Posterior vena cava (tissue), 2 donors: Measurements from ENCODE around the gene ESR1. TPM values are rescaled to one million over a fixed set of nuclear protein-coding genes. Genes with fewer than 3 reads are reported as not detected.

Source experiments
- DNase-seq: peaks from one replicate; pipeline ENCODE4 v3.0.0-alpha.2; 2020; ENCODE audit warnings: low spot score
- intact Hi-C, 2 donors: fragments of 100-400 bp; cut with DNase I; formaldehyde crosslinking; loops; one replicate each; pipeline versions ENCODE4 v1.14.1 to v1.14.2; 2022 to 2023
- long read RNA-seq, 2 donors: library from polyadenylated mRNA; unstranded; transcript quantifications; one replicate each; pipeline ENCODE4 v2.0.0, GENCODE V29; 2020 to 2021
- total RNA-seq, 2 donors: library from RNA; stranded (reverse); fragmentation: NEBNext Ultra II Directional; extraction: Animal tissue kit (Norgen Biotek cat#: 25700); gene quantifications; one replicate each; pipeline ENCODE4 v1.2.1, GENCODE V29; 2021
- donor health status: DM: yes; HTN: yes; CAD: no.
- donor health status: DM: yes; HTN: yes; CAD: no.

Gene ESR1
- total RNA-seq: 10 to 100 TPM in 1 of 2 donors, 1 to 10 TPM in 1; 9.4 to 11.6 TPM
- long read RNA-seq, donor 1, full-length matches to known transcripts: 3 of 7 reads
- long read RNA-seq, donor 1, partial matches to known transcripts: 0 of 7 reads
- long read RNA-seq, donor 1, other reads (novel, unspliced or antisense): 4 of 7 reads
- long read RNA-seq, donor 2, partial matches to known transcripts: 0 of 3 reads
- long read RNA-seq, donor 2, other reads (novel, unspliced or antisense): 3 of 3 reads

DNA sequence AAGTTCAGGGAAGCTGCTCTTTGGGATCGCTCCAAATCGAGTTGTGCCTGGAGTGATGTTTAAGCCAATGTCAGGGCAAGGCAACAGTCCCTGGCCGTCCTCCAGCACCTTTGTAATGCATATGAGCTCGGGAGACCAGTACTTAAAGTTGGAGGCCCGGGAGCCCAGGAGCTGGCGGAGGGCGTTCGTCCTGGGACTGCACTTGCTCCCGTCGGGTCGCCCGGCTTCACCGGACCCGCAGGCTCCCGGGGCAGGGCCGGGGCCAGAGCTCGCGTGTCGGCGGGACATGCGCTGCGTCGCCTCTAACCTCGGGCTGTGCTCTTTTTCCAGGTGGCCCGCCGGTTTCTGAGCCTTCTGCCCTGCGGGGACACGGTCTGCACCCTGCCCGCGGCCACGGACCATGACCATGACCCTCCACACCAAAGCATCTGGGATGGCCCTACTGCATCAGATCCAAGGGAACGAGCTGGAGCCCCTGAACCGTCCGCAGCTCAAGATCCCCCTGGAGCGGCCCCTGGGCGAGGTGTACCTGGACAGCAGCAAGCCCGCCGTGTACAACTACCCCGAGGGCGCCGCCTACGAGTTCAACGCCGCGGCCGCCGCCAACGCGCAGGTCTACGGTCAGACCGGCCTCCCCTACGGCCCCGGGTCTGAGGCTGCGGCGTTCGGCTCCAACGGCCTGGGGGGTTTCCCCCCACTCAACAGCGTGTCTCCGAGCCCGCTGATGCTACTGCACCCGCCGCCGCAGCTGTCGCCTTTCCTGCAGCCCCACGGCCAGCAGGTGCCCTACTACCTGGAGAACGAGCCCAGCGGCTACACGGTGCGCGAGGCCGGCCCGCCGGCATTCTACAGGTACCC, at the start of gene ESR1:
TSS of gene ESR1 (plus strand) at position 170 of the 858 bp plus-strand sequence. CDS start at position 401, 231 bp downstream.
- peak; percentile 80 for DNase-seq

DNA sequence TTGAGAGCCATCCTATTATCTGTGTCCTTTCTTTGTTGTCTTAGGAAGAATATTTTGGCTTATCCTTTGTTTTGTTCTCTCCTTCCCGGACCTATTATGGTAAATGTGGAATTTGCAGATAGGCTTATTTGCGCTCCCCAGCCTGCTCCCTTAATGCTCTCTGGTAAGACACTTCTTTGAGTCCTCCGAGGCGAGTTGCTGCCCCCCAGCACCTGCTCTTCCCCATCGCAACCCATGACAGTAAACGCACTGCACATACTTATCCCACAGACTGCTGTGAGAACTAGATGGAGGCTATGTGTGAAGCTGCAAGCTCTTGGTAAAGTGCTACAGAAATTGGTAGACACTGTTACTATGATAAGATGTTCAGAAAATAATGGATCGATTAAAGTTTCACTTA, 47.0 kb upstream of the ESR1 start:
- intact Hi-C loops: no loop called here
- DNase-seq: no peak

More for the DNA sequence above, at the start of gene ESR1:
- intact Hi-C loops: no loop called here

DNA sequence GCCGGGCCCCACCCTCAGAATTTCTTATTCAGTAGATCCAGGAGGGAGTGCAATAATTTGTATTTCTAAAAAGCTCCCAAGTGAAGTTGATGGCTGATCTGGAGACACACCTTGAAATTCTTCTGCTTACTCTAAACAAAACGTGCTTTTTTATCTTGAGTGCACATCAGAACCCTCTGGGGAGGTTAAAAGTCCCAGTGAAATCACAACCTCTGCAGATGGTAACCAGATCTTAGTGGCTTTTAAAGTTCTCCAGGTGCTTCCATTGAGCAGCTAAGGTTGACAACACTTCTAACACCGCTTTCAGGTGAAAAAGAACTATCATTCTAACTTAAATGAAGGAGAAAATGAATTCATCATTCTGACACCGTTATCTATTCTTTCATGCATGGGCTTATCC, 45.6 kb upstream of the ESR1 start:
- no peak for DNase-seq
- intact Hi-C loops: no loop called here

GRCh38 chr6:151762817-151763216, 44.7 kb upstream of the ESR1 start:
- intact Hi-C loops: no loop called here
- no peak for DNase-seq

DNA sequence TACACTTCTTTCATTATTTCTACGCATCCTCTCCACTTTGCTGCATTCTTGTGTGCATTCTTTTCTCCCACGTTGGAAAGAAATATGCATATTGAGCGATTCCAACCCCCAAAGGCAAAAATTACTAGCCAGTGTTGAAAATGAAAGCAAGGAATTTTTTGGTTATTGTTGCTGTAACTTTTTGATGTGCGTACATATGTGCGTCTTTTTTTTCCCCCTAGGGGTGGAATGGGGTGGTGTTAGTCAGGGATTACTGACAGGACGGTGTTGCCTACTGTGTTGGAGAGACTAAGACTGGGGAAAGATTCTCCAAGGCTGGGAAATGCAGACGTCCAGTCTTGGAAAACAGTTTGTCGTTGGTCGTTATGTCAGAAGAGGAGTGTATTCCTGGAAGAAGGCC, 44.2 kb upstream of the ESR1 start:
- DNase-seq: no peak
- intact Hi-C loops: no loop called here

DNA sequence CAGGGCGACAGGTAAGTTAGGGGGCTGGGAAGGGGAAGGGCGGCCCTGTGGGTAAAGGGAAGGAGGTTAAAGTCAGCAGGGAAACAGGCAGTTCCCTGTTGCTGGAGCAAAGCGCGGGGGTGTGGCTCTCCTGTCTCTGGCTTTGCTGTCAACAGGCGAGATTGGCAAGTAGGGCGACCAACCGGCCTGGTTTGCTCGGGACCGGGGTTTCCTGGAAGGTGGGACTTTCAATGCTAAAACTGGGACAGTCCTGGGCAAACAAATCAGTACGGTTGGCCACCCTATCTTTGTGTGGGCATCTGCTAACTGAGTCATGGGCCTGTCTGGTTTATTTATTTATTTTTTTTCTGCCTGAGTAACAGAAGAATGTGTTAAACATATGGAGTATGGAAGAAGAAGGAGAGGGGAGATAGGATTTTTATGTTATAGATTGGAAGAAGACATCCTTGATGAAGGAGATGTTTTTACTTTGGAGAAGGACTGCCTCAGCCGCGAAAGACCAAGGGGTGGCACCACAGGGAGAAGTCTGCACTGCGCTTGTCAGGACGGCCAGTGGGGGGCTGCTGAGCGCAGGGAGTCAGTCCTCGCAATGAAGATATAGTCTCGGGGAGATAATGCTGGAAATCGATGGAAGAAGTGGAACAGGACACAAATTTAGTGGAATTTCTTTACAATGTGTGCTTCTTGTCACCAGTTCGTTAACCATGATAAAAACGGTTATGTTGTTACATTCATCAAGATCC, 43.4 kb upstream of the ESR1 start:
- DNase-seq: peak; percentile 97
- intact Hi-C loops: no loop called here

DNA sequence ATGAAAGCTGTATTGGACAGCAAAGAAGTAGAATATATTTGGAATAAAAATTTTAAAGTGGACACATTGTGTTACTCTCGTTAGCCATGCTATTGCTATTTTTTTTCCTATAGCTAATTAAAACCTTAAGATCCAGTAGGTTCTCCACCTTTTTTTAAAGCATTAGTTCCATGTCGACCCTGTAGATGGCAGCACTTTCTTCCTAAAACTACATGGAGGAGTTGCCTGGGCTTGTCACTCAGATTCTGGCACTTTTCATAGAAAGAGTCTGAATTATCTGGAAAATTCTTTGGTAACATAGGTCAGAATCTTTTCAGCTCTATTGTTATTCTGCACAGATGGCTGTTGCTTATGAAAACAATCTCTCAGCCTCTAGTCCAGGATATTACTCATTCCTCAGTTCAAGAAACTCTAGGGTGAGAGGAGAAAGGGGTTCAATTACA, 42.0 kb upstream of the ESR1 start:
- DNase-seq: no peak
- intact Hi-C loops: loop anchor here in 1 of 2 donors (5.0 kb wide), 1 partner anchor 357 kb away; no protein-coding TSS in a partner anchor

DNA sequence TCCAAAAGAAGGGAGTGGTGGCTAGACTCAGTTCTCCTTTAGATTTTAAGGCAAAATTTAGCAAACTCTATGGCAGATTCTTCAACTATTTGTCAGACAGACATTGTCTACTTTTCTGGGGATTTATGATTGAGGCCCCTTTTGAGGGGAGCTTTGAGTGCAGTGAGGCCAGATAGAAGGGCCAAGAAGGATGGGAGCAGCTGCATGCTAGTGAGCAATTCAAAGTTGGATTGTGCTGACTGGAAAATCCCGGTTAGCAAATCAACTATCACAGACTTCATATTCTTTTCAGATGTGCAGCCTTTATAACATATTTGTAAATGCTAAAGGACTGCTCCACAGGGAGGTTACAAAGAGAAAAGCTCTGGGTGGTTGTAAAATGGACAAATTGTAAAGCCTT, 35.0 kb upstream of the ESR1 start:
- intact Hi-C loops: no loop called here
- no peak for DNase-seq

DNA sequence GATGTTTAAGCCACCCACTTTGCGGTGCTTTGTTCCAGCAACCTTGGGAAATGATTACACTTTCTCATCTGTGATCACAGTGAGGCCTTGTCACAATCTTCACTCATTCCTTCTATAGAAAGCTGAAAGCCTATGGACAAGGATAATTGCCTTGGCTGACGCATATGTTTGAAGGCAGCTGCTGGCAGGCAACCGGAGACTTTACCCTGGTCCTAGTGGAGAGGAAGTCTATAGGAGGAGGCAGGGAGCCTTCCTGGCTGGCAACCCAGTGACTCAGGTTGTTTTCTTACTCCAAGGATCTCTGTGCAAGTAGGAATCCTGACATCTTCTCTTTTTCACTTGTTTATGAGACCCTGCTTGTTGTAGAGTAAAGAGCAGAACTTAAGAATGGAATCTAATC, 34.1 kb upstream of the ESR1 start:
- intact Hi-C loops: no loop called here
- DNase-seq: no peak

GRCh38 chr6:151782560-151782959, 24.9 kb upstream of the ESR1 start:
- no peak for DNase-seq
- intact Hi-C loops: no loop called here

GRCh38 chr6:151783692-151784091, 23.8 kb upstream of the ESR1 start:
- intact Hi-C loops: no loop called here
- no peak for DNase-seq

DNA sequence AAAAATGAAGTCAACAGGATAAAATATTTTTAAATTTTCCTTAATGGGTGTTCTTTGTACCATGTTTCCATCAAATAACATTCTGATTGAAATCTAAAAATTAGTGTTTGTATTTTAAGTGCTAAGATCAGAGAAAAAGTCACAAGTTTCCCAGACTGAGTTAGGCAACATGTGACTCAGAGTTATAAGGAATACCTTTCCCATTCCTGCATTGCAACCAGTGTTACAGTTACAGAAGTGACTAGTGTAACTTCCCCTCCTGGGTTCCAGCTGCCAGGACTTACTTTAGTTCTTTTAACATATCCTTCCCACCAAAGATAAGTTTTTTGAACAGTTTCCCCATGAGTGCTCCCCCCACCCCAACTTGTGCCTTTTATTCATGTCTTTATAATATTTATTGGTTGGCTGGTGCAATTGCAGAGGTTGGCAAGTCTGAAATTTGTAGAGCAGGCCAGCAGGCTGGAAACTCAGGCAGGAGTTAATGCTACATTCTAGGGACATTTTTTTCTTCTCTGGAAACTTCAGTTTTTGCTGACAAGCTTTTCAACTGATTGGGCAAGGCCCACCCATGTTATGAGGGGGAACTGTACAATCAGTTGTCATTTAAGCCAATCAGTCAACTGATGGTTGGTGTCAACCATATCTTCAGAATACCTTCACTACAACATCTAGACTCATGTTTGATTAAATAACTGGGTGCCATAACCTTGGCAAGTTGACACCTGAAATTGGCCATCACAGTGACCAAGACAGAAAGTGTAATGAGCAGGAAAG, 22.9 kb upstream of the ESR1 start:
- intact Hi-C loops: no loop called here
- no peak for DNase-seq

- no peak for DNase-seq
- intact Hi-C loops: no loop called here
Measured at GRCh38 chr6:151796842-151797530, 10.5 kb upstream of the ESR1 start.

- intact Hi-C loops: no loop called here
- no peak for DNase-seq
Measured at GRCh38 chr6:151803743-151804142, 3.7 kb upstream of the ESR1 start.

- intact Hi-C loops: no loop called here
- DNase-seq: no peak
Measured at GRCh38 chr6:151804585-151805285, 2.7 kb upstream of the ESR1 start.

DNA sequence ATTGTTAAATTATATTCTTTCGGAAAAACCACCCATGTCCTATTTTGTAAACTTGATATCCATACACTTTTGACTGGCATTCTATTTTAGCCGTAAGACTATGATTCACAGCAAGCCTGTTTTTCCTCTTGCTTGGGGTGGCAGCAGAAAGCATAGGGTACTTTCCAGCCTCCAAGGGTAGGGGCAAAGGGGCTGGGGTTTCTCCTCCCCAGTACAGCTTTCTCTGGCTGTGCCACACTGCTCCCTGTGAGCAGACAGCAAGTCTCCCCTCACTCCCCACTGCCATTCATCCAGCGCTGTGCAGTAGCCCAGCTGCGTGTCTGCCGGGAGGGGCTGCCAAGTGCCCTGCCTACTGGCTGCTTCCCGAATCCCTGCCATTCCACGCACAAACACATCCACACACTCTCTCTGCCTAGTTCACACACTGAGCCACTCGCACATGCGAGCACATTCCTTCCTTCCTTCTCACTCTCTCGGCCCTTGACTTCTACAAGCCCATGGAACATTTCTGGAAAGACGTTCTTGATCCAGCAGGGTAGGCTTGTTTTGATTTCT, 2.1 kb upstream of the ESR1 start:
- no peak for DNase-seq
- intact Hi-C loops: no loop called here

DNA sequence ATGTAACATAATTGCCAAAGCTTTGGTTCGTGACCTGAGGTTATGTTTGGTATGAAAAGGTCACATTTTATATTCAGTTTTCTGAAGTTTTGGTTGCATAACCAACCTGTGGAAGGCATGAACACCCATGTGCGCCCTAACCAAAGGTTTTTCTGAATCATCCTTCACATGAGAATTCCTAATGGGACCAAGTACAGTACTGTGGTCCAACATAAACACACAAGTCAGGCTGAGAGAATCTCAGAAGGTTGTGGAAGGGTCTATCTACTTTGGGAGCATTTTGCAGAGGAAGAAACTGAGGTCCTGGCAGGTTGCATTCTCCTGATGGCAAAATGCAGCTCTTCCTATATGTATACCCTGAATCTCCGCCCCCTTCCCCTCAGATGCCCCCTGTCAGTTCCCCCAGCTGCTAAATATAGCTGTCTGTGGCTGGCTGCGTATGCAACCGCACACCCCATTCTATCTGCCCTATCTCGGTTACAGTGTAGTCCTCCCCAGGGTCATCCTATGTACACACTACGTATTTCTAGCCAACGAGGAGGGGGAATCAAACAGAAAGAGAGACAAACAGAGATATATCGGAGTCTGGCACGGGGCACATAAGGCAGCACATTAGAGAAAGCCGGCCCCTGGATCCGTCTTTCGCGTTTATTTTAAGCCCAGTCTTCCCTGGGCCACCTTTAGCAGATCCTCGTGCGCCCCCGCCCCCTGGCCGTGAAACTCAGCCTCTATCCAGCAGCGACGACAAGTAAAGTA, 547 bp upstream of the ESR1 start:
- intact Hi-C loops: no loop called here

More for the DNA sequence above, 547 bp upstream of the ESR1 start:
- DNase-seq: no peak
